Measurements from ENCODE around the gene DDX1. TPM values are rescaled to one million over a fixed set of nuclear protein-coding genes. Genes with fewer than 3 reads are reported as not detected.

DDX1 gene
- total and polyA plus RNA-seq, 2 donors (not counting 3 experiments of a cell fraction or from before 2014, with no cell fraction given) = 41.2 to 117 TPM

- H3K4me2 ChIP-seq (ENCODE audit: insufficient read depth, low read length) = no peak overlapping the region
- H3K9me1 ChIP-seq (replicated peaks; ENCODE audit: control insufficient read depth, extremely low read depth, insufficient read depth, low read length) = no peaks in the 10 kb centered on the region
- FAIRE-seq (no peak), DNase-seq (ENCODE audit: low read depth, low spot score) (no peak)
- ChIA-PET CTCF (no interaction called here), POLR2A (no interaction called here)
- H3K4me3 ChIP-seq (replicated peaks in 1 of 3; ENCODE audit: insufficient read depth in 1 of 3, low read depth in 1 of 3, low read length in 3 of 3) = no peak overlapping the region
- no peaks in the 10 kb centered on the region for H3K36me3 ChIP-seq (ENCODE audit: control insufficient read depth in 2 of 2, extremely low read depth in 1 of 2, insufficient read depth in 2 of 2, low read length in 2 of 2)
- dilution Hi-C loops (cut with MboI; ENCODE audit: extremely low pct_ligation_motif_present, low sequenced_read_pairs) (no loop called here), intact Hi-C loops (cut with micrococcal nuclease) (no loop called here)
- no peak overlapping the region for H3K27ac ChIP-seq (ENCODE audit: insufficient read depth, low read depth, low read length)
- H3K9ac ChIP-seq (replicated peaks; ENCODE audit: extremely low read depth, insufficient read depth, low read length) = no peak overlapping the region
- BruUV-seq (replicated peaks) = no TSS peak
- H3K79me2 ChIP-seq (ENCODE audit: control insufficient read depth, insufficient read depth, low read length) = no peaks in the 10 kb centered on the region
- H3K4me1 ChIP-seq (ENCODE audit: control insufficient read depth, extremely low read depth, insufficient read depth, low read length) = peaks cover 10% of the 10 kb centered on the region
- H3K27me3 ChIP-seq (ENCODE audit: control insufficient read depth in 2 of 2, insufficient read depth in 2 of 2, low read length in 2 of 2) = no peaks in the 10 kb centered on the region
- no peak overlapping the region for H2AFZ ChIP-seq (ENCODE audit: low read depth, low read length)
- no peaks in the 10 kb centered on the region for H3K9me3 ChIP-seq (replicated peaks; ENCODE audit: control insufficient read depth, insufficient read depth, low read length)
- TF ChIP-seq POLR2AphosphoS5 (IDR thresholded peaks at IDR 0.05; ENCODE audit: insufficient read depth, low read depth, low read length) (no peak), MYC (IDR thresholded peaks at IDR 0.05; ENCODE audit: low read depth, low read length) (no peak), JUN (IDR thresholded peaks at IDR 0.05; ENCODE audit: borderline replicate concordance, insufficient read depth, insufficient read length, low read depth) (no peak), EZH2 (IDR thresholded peaks at IDR 0.05; ENCODE audit: borderline replicate concordance, low read depth, low read length, severe bottlenecking) (no peak), GATA2 (IDR thresholded peaks at IDR 0.05; ENCODE audit: insufficient read depth, insufficient read length, low read depth, low read length) (no peak), FOS (IDR thresholded peaks at IDR 0.05; ENCODE audit: borderline replicate concordance, insufficient read depth, low read length) (no peak), CTCF (IDR thresholded peaks at IDR 0.05; ENCODE audit: extremely low read depth in 1 of 2, insufficient read depth in 1 of 2, low read depth in 1 of 2, low read length in 2 of 2) (no peak)
- H4K20me1 ChIP-seq (replicated peaks; ENCODE audit: control insufficient read depth, extremely low read depth, insufficient read depth, low read length) = no peaks in the 10 kb centered on the region
Measured at GRCh38 chr2:15648593-15649525, 57.2 kb downstream of the DDX1 start.

Measured in endothelial cell of umbilical vein (primary cell).